Activated T-cell treated with anti-CD3 and anti-CD28 coated beads for 1 hour (primary cell): ENCODE results near the gene HRCT1.

Experiments used
- DNase-seq: peaks from one replicate; pipeline ENCODE4 v3.0.0-alpha.2; 2020; ENCODE audit warnings: low read depth

The HRCT1 gene

DNA sequence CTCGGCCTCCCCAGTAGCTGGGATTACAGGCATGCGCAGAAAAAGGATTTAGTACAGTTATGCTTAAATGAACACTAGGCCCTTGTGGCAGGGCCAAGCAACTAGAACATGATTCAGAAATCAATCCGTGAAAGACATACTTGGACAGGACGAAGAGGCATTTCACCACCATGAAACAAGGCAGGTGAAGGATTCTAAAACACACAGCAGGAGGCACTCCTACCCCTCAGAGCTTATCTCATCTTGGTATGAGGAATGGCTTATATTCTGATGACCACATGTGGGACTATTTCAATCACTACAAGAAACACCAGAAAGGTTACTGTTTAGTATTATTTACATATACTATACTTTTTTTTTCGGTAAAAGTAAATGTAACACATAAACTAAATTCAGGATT, 36.3 kb downstream of the HRCT1 start:
- no peak for DNase-seq

DNA sequence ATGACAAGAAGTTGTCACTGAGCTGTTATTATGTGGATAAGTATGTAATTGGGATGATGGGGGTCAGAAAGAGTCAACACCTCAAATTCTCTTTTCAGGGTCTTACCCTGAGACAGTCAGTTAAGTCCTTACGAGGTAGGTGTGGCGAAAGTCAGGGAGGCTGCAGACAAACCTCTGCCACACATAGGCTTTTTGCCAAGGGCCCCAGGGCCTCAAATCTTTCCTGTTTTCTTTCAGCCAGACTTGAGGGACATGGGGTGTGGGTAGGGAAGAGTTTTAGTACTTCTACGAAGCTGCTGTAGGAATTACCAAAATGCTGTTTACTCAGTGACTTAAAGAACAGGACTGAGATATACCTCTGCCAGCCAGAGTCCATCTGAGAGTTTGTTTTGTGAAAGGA, 38.2 kb downstream of the HRCT1 start:
- DNase-seq = no peak

DNA sequence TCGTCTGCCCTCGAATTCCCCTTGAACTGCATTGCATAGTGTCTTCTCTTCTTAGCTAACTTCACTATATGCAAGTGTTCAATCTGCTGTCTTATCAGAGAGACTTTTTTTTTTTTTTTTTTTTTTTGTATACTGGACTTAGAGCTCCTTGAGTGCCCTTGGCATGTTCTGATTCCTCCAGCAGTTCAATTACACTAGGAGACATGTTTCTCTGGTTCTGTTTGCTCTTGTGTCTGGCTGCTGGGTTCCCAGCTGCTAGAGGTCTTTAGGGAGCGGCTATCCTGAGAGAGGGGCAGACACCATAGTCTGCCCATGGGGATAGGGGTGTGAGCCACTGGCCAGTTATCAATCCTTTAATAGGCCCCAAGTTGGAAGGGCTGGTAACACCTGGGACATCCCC, 38.8 kb downstream of the HRCT1 start:
- no peak for DNase-seq

DNA sequence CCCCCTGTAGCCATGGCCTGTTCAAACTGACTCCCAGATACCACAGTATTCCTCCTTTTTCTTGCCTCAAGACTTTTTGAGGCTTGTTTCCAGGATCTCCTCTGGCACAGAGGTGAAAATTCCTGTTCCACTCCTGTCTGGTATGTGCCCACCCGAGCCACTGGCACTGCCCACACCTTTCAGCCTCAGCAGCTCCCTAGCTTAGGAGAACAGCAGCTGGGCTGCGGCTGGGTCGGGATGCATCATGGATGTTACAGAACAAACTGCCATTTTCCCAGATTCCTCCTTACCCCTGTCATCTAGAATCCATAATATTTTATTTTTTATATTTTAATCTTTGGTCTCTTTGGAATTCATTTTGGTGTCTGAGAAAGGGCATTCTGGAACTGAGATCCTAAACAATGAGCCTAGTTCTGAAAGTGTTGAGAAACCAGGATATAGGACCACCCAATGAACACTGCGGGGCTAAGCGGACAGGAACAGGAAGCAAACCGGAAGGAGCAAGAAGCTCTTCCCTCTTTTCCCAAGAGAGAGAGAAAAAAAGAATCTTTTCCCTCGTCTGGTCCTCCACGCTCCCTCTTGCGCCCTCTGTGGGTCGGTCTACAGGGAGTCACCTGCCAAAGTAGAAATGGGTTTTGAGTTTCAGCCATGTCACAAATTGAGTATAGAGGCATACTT, 39.5 kb downstream of the HRCT1 start:
- peak; percentile 68 for DNase-seq

DNA sequence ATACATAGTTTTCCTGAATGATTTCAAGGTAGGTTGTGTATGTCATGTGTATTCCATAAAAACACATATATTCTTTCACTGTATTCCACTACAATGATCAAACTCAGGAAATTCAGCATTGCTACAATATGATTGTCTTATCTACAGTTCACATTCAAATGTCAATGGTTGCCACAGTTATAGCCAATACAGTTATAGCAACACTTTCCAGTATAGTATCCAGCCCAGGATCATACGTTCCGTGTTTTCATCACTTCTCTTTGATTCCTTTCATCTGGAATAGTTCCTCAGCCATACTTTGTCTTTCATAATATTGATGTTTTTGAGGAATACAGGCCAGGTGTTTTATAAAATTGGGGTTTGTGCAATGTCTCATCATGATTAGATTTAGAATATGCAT, 42.4 kb downstream of the HRCT1 start:
- DNase-seq = no peak

DNA sequence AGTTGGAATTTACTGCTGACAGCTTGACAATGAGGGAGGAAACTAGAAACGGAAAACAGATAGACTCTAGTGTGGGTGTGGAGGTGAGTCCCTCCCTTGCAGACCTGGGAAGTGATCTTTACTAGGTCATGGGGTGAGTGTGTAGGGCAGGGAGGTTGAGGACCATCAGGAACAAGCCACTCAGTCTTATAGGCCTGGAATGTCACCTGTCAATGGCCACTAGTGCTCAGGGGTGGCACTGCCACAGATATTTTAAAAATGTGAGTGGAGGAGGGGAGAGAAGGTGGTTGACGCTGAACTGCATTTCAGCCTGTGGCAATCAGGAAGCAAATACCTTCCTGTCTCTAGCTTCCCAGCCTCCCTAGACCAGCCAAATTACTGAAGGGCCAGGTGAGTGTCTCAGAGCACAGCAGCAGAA, 42.9 kb downstream of the HRCT1 start:
- DNase-seq = no peak

DNA sequence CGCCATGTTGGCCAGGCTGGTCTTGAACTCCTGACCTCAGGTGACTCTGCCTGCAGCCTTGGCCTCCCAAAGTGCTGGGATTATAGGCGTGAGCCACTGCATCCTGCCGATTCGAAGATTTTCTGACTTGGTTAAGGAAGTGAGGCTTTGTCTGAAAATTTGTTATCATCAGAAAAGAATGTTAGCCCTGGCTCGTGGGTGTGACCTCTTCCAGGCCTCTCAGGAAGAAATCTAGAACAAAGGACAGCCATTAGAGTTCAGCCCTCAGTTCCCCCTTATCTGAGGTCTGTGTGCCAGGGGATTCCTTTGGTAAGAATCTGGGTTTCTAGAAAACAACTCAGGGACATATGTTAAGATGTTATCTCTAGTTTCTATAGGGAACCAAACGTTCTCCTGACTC, 45.7 kb downstream of the HRCT1 start:
- no peak for DNase-seq

DNA sequence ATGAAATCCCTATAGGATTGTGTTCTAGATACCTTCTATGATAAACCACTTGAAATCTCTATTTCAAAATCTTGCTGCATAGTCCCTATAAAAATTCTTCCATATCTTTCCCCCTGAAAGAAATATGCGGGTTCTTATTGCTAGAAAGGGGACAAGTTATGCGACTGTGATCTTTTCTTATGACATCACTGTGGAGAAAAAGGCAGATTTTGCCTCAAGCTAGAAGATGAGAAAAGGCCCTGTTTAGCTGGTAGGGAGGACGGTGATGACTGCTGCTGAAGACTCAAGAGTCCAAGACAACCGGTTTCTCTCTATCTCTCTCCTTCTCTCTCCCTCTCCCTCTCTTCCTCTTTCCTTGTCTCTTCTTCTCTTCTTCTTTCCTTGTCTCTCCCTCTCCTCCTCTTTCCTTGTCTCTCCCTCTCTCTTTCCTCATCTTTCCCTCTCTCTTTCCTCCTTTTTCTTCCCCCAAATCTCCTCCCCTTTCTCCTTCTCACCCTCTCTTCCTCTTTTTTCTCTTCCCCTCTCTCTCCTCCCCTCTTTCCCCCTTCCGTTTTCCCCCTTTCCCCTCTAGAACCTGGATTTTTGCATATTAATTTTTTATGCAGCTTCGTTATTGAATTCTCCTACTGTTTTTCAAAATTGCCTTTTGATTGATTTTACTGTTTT, 46.7 kb downstream of the HRCT1 start:
- DNase-seq = no peak

DNA sequence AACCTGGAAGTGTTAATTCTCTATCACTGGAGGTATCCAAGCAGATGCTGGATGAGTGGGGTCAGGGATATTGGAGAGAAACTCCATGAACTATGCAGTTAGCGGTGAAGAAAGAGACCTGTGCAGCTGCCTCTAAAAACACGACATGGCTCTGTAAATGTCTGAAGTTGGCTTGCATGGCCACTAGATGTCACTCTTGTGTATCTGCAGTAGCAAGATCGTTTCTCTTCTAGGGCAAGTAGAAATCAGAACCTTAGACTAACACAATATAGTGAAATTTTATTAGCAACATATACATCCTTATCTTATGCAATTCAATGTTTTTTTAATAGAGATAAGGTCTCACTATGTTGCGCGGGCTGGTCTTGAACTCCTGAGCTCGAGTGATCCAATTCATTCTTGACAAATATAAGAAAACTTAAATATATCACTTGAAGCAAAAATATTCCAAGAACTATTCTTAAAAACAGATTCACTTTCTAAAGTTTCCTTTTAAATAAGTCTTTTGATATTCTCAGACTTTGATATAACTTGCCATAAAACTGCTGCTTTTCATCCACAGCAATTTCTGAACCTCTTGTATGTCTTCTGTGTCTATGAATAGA, 49.0 kb downstream of the HRCT1 start:
- no peak for DNase-seq

DNA sequence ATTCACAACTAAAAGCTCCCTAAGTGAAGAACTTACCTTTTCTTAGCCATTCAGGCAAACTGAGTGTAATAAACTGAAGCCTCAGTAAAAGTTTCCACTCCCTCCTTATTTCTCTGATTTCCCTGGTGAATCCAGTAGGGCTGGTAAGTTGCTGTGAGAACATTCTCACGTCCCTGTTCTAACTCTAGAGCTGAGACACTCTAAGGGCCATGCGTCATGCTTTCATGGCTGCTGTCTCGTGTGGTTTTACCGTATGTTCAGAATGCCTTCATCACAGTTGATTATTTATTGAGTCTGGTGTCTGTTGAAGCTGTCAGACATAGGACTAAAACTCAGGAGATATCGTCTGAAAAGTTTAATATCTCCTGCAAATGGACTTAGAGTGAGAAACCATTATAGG, 50.6 kb downstream of the HRCT1 start:
- no peak for DNase-seq
